ENCODE measurements around the gene AQP7.

DNA sequence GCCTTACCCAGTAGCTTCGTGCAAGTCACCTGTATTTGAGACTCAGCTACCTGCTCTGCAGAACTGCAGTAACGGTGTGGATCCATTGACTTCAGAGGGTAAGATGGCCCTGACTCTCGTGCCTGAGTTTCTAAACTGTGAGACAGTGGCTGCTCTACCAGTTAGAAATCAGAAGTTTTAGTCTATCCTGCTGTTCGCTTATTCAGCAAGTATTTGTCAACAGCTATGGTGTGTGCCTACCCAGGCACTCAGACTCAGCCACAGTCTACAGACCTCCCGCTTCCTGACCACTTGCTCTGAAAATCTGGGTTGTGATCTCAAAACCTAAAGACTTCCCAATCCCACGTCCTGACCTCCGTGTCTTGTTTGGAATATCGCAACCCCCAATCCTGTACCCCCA, 31.5 kb upstream of the AQP7 start:
- TF ChIP-seq EZH2phosphoT487 (IDR thresholded peaks at IDR 0.05; ENCODE audit: borderline replicate concordance, low read length) (no peak), EZH2 (IDR thresholded peaks at IDR 0.05; ENCODE audit: low read length, unreplicated experiment) (no peak)
